ENCODE data around the gene ZNF638.

The ZNF638 gene

DNA sequence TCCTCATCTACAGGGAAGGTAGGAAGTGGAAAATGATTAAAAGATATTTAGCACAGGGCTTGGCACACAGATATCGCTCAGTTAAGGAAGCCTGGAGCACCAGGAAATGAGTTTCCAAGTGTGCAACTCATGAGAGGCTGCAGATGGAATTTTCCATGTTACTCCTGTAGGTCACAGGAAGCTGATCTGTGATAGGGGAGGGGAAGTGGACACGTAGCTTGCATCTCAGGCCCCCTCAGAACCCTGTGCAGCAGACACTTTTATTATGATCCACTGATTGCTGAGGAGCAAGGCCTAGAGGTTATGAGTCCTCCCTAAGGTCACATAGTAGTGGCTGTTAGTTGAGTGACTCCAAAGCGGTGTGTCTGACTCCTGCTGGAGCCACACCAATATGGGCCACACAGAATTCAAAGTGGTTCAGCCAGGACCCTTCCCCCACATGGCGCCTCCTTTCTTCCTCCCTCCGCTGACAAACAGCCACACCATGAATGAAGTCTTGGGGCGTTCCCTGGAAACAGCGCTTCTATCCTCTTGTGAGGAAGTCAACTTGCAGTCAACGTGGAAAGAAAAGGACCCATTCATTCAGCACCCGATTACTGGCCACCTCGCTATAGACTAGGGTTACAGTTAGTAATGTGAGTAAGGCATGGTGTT is 143.3 kb downstream of the ZNF638 start:
- TF ChIP-seq, protein P1, sequence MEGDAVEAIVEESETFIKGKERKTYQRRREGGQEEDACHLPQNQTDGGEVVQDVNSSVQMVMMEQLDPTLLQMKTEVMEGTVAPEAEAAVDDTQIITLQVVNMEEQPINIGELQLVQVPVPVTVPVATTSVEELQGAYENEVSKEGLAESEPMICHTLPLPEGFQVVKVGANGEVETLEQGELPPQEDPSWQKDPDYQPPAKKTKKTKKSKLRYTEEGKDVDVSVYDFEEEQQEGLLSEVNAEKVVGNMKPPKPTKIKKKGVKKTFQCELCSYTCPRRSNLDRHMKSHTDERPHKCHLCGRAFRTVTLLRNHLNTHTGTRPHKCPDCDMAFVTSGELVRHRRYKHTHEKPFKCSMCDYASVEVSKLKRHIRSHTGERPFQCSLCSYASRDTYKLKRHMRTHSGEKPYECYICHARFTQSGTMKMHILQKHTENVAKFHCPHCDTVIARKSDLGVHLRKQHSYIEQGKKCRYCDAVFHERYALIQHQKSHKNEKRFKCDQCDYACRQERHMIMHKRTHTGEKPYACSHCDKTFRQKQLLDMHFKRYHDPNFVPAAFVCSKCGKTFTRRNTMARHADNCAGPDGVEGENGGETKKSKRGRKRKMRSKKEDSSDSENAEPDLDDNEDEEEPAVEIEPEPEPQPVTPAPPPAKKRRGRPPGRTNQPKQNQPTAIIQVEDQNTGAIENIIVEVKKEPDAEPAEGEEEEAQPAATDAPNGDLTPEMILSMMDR (IDR thresholded peaks at IDR 0.05; ENCODE audit: low read depth, low read length), result no peak
- H3K27me3 ChIP-seq, result no peaks in the 10 kb centered on the region
- no peaks in the 10 kb centered on the region for H3K9me3 ChIP-seq
- H3K4me3 ChIP-seq (ENCODE audit: low read depth, low read length), result no peak overlapping the region
- H3K36me3 ChIP-seq, result no peaks in the 10 kb centered on the region
- no peak for DNase-seq
- no peaks in the 10 kb centered on the region for H3K4me1 ChIP-seq

DNA sequence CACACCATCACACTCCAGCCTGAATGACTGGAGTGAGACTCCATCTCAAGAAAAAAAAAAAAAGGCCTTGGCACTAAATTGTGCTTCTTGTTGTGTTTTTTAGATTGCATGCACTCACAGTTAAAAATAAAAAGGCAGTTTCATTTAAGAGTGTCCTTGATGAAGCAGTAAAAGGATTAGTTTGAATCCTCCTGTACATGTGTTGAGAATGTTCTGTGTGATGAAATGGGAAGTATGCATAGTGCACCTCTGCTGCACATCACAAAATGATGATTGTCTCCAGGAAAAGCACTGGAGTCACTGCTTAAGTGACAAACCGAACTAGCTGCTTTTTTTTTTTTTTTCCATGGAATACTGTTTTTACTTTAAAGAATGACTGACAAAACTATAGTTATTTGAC is 144.9 kb downstream of the ZNF638 start:
- Histone ChIP-seq H3K4me3 (ENCODE audit: low read depth, low read length) (no peak overlapping the region), H3K36me3 (no peaks in the 10 kb centered on the region), H3K9me3 (no peaks in the 10 kb centered on the region), H3K4me1 (no peaks in the 10 kb centered on the region), H3K27me3 (no peaks in the 10 kb centered on the region)
- no peak for DNase-seq
- TF ChIP-seq, protein P1 (IDR thresholded peaks at IDR 0.05; ENCODE audit: low read depth, low read length), result no peak

DNA sequence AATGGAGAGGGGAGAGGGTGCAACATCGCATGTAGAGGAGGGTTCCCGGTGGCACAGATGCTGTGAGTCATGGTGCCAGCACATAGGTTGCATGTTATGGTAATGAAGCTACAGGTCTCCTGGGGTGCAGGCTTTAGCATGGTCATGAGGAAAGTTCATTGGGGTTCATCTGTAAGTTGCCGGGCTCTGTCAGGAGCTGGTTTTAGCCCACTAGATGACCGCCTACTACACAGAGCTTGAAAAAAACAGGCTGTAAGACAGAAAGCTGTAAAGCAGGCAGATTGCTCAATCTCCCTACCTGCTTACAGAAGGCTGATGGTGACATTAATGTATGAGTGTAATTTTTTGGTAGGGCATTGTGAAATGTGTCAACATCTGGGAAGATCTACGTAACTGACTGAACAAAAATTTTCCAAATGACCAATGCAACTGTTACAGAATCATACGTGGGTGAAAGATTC is 145.7 kb downstream of the ZNF638 start:
- Histone ChIP-seq H3K9me3 (no peaks in the 10 kb centered on the region), H3K27me3 (no peaks in the 10 kb centered on the region), H3K4me1 (no peaks in the 10 kb centered on the region), H3K4me3 (ENCODE audit: low read depth, low read length) (no peak overlapping the region), H3K36me3 (no peaks in the 10 kb centered on the region)
- DNase-seq, result no peak
- TF ChIP-seq, protein P1 (IDR thresholded peaks at IDR 0.05; ENCODE audit: low read depth, low read length), result no peak

DNA sequence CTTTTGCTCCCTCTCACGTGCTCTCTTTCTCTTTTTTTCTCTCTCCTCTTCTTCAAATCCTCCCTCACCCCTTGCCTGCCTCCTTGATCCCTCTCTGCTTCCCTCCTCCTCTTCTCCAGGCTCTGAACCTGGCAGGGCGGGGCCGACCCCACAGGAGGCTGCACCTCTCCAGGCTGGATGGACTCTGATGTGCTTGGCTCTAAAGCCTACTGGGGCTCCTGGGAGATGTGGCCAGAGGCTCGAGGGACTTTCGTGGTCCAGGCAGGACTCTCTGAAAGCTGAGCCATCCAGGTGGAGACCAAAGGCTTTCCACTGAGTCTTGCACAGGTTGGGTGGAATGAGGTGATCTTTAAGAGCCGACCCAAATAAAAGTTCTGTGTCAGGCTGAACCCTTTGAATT is 147.2 kb downstream of the ZNF638 start:
- Histone ChIP-seq H3K4me3 (ENCODE audit: low read depth, low read length) (no peak overlapping the region), H3K27me3 (no peaks in the 10 kb centered on the region), H3K36me3 (no peaks in the 10 kb centered on the region), H3K4me1 (no peaks in the 10 kb centered on the region), H3K9me3 (no peaks in the 10 kb centered on the region)
- TF ChIP-seq, protein P1 (IDR thresholded peaks at IDR 0.05; ENCODE audit: low read depth, low read length), result no peak
- no peak for DNase-seq

DNA sequence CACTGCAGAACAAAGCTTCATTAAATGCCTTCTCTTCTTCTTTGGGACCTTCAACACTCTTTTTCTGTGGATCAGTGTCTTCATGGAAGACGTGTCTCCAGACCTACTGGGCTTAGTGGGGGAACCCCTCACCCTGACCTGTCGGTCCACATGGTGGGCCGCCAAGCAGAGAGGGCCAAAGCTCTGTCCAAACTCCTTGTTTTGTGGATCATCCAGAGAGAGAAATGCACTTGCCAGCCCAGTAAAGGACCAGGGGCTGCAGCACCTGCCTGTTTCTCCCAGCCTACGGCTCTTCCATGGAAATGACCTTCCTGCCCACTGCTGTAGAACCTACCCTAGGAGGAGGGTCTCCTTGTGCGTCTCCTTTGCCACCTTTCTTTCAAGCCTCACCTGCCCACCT is 147.7 kb downstream of the ZNF638 start:
- no peaks in the 10 kb centered on the region for H3K36me3 ChIP-seq
- TF ChIP-seq, protein P1 (IDR thresholded peaks at IDR 0.05; ENCODE audit: low read depth, low read length), result no peak

DNA sequence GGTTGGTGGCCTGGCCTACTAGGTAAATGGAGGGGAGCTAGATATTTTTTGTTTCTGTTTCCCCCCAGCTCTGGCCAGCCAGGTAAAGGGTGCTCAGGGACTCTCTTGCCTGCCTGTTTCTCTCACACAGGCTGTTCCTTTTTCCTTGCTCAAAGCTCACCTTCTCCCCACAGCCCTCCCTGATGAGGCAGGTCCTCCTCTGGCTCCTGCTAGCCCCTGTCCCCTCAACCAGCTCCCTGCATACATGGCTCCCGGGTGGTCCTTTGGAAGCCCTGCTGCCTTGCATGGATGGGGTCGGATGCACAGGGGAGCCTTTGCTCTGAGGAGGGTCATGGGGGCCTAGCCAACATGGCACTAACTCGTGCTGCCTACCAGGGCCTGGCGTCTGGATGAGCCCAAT is 149.5 kb downstream of the ZNF638 start:
- H3K4me1 ChIP-seq, result no peaks in the 10 kb centered on the region
- DNase-seq, result no peak
- no peak overlapping the region for H3K4me3 ChIP-seq (ENCODE audit: low read depth, low read length)
- TF ChIP-seq, protein P1 (IDR thresholded peaks at IDR 0.05; ENCODE audit: low read depth, low read length), result no peak
- H3K36me3 ChIP-seq, result no peaks in the 10 kb centered on the region
- no peaks in the 10 kb centered on the region for H3K9me3 ChIP-seq
- no peaks in the 10 kb centered on the region for H3K27me3 ChIP-seq

More for the DNA sequence above, 147.7 kb downstream of the ZNF638 start:
- no peak for DNase-seq
- H3K9me3 ChIP-seq, result no peaks in the 10 kb centered on the region
- no peaks in the 10 kb centered on the region for H3K4me1 ChIP-seq
- H3K27me3 ChIP-seq, result no peaks in the 10 kb centered on the region
- no peak overlapping the region for H3K4me3 ChIP-seq (ENCODE audit: low read depth, low read length)

Data from BE2C (cell line).